ENCODE results near the gene CACNA2D4. TPM values are rescaled to one million over a fixed set of nuclear protein-coding genes. Genes with fewer than 3 reads are reported as not detected.
A peak's percentile ranks its signal among the peaks of the same experiment; 100 is the strongest.

Gene CACNA2D4
- total RNA-seq, 1 donor from 2014 or later, result 0.58 TPM

- DNase-seq (ENCODE audit: low read depth), result peak; percentile 53
- Histone ChIP-seq H3K36me3 (ENCODE audit: control insufficient read depth, insufficient read depth, low read length) (no peaks in the 10 kb centered on the region), H3K4me3 (ENCODE audit: low read depth, low read length) (peak overlapping the region; percentile 30), H3K27me3 (ENCODE audit: control insufficient read depth, insufficient read depth, low read length) (peaks cover 8% of the 10 kb centered on the region)
- peak; percentile 52 for TF ChIP-seq CTCF (IDR thresholded peaks at IDR 0.05; ENCODE audit: insufficient read depth, low read length, poor library complexity, severe bottlenecking)
Observed at GRCh38 chr12:1795785-1796514, 122.5 kb downstream of the CACNA2D4 start.

- H3K36me3 ChIP-seq (ENCODE audit: control insufficient read depth, insufficient read depth, low read length), result peaks cover 2% of the 10 kb centered on the region
- peaks cover 8% of the 10 kb centered on the region for H3K27me3 ChIP-seq (ENCODE audit: control insufficient read depth, insufficient read depth, low read length)
- TF ChIP-seq CTCF (IDR thresholded peaks at IDR 0.05; ENCODE audit: insufficient read depth, low read length, poor library complexity, severe bottlenecking), result no peak
- no peak overlapping the region for H3K4me3 ChIP-seq (ENCODE audit: low read depth, low read length)
- no peak for DNase-seq (ENCODE audit: low read depth)
Observed at GRCh38 chr12:1795221-1795784, 123.1 kb downstream of the CACNA2D4 start.

GRCh38 chr12:1794440-1795090 is 123.9 kb downstream of the CACNA2D4 start:
- Histone ChIP-seq H3K27me3 (ENCODE audit: control insufficient read depth, insufficient read depth, low read length) (peaks cover 8% of the 10 kb centered on the region), H3K36me3 (ENCODE audit: control insufficient read depth, insufficient read depth, low read length) (peaks cover 2% of the 10 kb centered on the region), H3K4me3 (ENCODE audit: low read depth, low read length) (no peak overlapping the region)
- no peak for DNase-seq (ENCODE audit: low read depth)
- no peak for TF ChIP-seq CTCF (IDR thresholded peaks at IDR 0.05; ENCODE audit: insufficient read depth, low read length, poor library complexity, severe bottlenecking)

GRCh38 chr12:1793426-1794210 is 124.8 kb downstream of the CACNA2D4 start:
- Histone ChIP-seq H3K27me3 (ENCODE audit: control insufficient read depth, insufficient read depth, low read length) (peaks cover 8% of the 10 kb centered on the region), H3K4me3 (ENCODE audit: low read depth, low read length) (no peak overlapping the region), H3K36me3 (ENCODE audit: control insufficient read depth, insufficient read depth, low read length) (peaks cover 2% of the 10 kb centered on the region)
- no peak for TF ChIP-seq CTCF (IDR thresholded peaks at IDR 0.05; ENCODE audit: insufficient read depth, low read length, poor library complexity, severe bottlenecking)
- DNase-seq (ENCODE audit: low read depth), result no peak

- H3K4me3 ChIP-seq (ENCODE audit: low read depth, low read length), result no peak overlapping the region
- H3K36me3 ChIP-seq (ENCODE audit: control insufficient read depth, insufficient read depth, low read length), result peaks cover 2% of the 10 kb centered on the region
- TF ChIP-seq CTCF (IDR thresholded peaks at IDR 0.05; ENCODE audit: insufficient read depth, low read length, poor library complexity, severe bottlenecking), result no peak
Observed at GRCh38 chr12:1792406-1792805, 126.0 kb downstream of the CACNA2D4 start.

More at GRCh38 chr12:1792406-1792805, 126.0 kb downstream of the CACNA2D4 start:
- DNase-seq (ENCODE audit: low read depth), result no peak
- H3K27me3 ChIP-seq (ENCODE audit: control insufficient read depth, insufficient read depth, low read length), result peaks cover 8% of the 10 kb centered on the region
